HFFc6 (cell line): Measurements from ENCODE around the gene LRRC71. TPM values are rescaled to one million over a fixed set of nuclear protein-coding genes. Genes with fewer than 3 reads are reported as not detected.

ENCODE experiments used
- DNase-seq: peaks from one replicate; pipeline ENCODE4 v3.0.0-alpha.2; 2018
- H3K27ac Mint-ChIP-seq: 2 replicates; pipeline ENCODE4 v1.8.0; 2020; ENCODE audit warnings: mild to moderate bottlenecking, mixed read lengths
- H3K27me3 Mint-ChIP-seq: 2 replicates; pipeline ENCODE4 v1.8.0; 2021; ENCODE audit warnings: mild to moderate bottlenecking, moderate library complexity, mixed read lengths; ENCODE audit not compliant: insufficient read depth
- H3K36me3 Mint-ChIP-seq: 2 replicates; pipeline ENCODE4 v1.8.0; 2021; ENCODE audit warnings: low read depth, mixed read lengths
- H3K4me1 Mint-ChIP-seq: 2 replicates; pipeline ENCODE4 v1.8.0; 2020; ENCODE audit warnings: low read depth, mixed read lengths
- H3K4me3 Mint-ChIP-seq: 2 replicates; pipeline ENCODE4 v1.8.0; 2020; ENCODE audit warnings: mild to moderate bottlenecking, moderate library complexity, mixed read lengths
- H3K9me3 Mint-ChIP-seq: 2 replicates; pipeline ENCODE4 v1.8.0; 2020; ENCODE audit warnings: mild to moderate bottlenecking, mixed read lengths
- CTCF ChIP-seq: fragments of 200-600 bp; sonication (generic); IDR thresholded peaks from 2 replicates; pipeline ENCODE4 v1.5.0; 2021; ENCODE audit warnings: antibody characterized with exemption, mild to moderate bottlenecking
- total RNA-seq, 6 experiments: library from RNA; stranded (reverse); fragmentation: NEBNext Ultra II Directional; extraction: Animal tissue kit (Norgen Biotek cat#: 25700); gene quantifications; 2 replicates in 1 of 6; 3 replicates in 5 of 6; pipeline ENCODE4 v1.2.3, GENCODE V29; 2021

The LRRC71 gene
- total RNA-seq, 6 experiments from 2014 or later = 0.13 to 0.46 (median 0.41) TPM; not detected in 2

- Mint-ChIP-seq H3K4me3 (no peak overlapping the region), H3K9me3 (no peaks in the 10 kb centered on the region), H3K36me3 (peaks cover 5% of the 10 kb centered on the region; the same call in 1 of the 2 replicates), H3K27ac (peak overlapping the region; percentile 42; the same call in 1 of the 2 replicates), H3K4me1 (peaks cover 42% of the 10 kb centered on the region), H3K27me3 (peaks cover 6% of the 10 kb centered on the region)
- DNase-seq = no peak
- TF ChIP-seq CTCF = no peak
These were observed 16.9 kb upstream of the LRRC71 start for GRCh38 chr1:156903328-156904091.

DNA sequence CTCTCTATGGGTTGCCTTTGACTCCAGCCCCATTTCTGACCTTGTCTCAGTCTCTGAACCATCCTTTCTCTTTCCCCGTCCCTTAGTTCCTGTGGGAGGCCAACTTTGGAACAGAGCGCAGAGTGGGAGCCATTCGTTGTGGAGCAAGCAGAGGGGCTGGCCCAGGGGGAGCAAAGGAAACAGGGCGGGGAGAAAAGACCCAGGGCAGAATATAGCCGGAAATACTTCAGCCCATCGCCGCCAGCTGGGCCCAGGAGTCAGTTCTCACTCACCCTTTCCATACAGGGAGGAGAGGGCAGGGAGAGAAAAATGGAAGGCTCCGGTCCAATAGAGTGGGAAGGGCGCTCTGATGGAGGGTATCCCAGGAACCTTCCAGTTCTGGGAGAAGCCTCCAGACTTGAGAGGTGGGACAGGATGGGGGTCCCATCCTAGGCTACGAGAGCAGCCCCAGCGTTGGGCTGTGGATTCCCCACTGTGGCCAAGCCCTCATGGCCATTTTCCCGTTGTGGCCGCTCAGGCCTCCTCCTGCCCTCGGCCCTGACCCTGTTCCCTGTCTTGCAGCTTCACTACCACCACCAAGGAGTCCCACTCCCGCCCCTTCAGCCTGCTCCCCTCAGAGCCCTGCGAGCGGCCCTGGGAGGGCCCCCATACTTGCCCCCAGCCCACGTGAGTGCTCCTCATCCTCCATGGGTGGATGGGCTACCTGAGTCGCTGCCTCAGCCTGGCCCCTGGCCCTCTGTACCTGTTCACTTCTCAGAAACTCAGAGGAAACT lies 16.1 kb upstream of the LRRC71 start:
- DNase-seq = no peak
- Mint-ChIP-seq H3K27me3 (peaks cover 6% of the 10 kb centered on the region), H3K36me3 (no peaks in the 10 kb centered on the region; the same call in 1 of the 2 replicates), H3K4me1 (peaks cover 36% of the 10 kb centered on the region), H3K9me3 (no peaks in the 10 kb centered on the region), H3K27ac (no peak overlapping the region), H3K4me3 (no peak overlapping the region)
- no peak for TF ChIP-seq CTCF

- DNase-seq = no peak
- Mint-ChIP-seq H3K36me3 (no peaks in the 10 kb centered on the region; the same call in 1 of the 2 replicates), H3K9me3 (no peaks in the 10 kb centered on the region), H3K4me3 (no peak overlapping the region), H3K4me1 (peaks cover 36% of the 10 kb centered on the region), H3K27me3 (peaks cover 6% of the 10 kb centered on the region), H3K27ac (no peak overlapping the region)
- TF ChIP-seq CTCF = no peak
These were observed 15.3 kb upstream of the LRRC71 start for GRCh38 chr1:156905176-156905575.

DNA sequence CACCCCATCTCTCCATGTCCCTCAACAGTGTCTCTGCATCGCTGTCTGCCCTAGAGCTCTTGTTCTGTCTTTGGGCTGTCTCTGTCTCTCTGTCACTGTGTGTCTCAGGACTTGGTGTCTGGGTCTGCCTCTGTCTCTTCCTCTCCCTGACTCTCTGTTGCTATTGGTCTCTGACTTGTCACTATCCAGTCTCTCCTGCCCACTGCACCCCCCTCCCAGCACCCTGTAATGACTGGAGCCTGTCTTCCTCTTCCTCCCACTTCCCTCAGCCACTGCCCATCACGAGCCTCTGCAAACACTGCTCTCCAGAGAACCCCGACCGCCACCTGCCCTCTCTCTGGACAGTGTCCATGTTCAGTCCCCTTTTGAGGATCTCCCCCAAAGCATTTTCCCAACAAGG lies 14.8 kb upstream of the LRRC71 start:
- H3K4me3 Mint-ChIP-seq = no peak overlapping the region
- DNase-seq = no peak
- TF ChIP-seq CTCF = no peak
- H3K4me1 Mint-ChIP-seq = peaks cover 36% of the 10 kb centered on the region
- H3K27me3 Mint-ChIP-seq = peaks cover 6% of the 10 kb centered on the region
- no peaks in the 10 kb centered on the region; the same call in 1 of the 2 replicates for H3K36me3 Mint-ChIP-seq
- H3K9me3 Mint-ChIP-seq = no peaks in the 10 kb centered on the region
- no peak overlapping the region for H3K27ac Mint-ChIP-seq

- TF ChIP-seq CTCF = no peak
- no peak overlapping the region for H3K4me3 Mint-ChIP-seq
- H3K27ac Mint-ChIP-seq = no peak overlapping the region; the same call in 1 of the 2 replicates
- peaks cover 8% of the 10 kb centered on the region for H3K27me3 Mint-ChIP-seq
- H3K36me3 Mint-ChIP-seq = no peaks in the 10 kb centered on the region; the same call in 1 of the 2 replicates
- no peak for DNase-seq
- no peaks in the 10 kb centered on the region for H3K9me3 Mint-ChIP-seq
- peaks cover 32% of the 10 kb centered on the region for H3K4me1 Mint-ChIP-seq
These were observed 14.1 kb upstream of the LRRC71 start for GRCh38 chr1:156906206-156906906.
